ENCODE data around the gene FAM98C. TPM values are rescaled to one million over a fixed set of nuclear protein-coding genes. Genes with fewer than 3 reads are reported as not detected.

Gene FAM98C
- total and polyA plus RNA-seq, 4 experiments from 2014 or later, result 18.2 to 53.8 (median 37.7) TPM

DNA sequence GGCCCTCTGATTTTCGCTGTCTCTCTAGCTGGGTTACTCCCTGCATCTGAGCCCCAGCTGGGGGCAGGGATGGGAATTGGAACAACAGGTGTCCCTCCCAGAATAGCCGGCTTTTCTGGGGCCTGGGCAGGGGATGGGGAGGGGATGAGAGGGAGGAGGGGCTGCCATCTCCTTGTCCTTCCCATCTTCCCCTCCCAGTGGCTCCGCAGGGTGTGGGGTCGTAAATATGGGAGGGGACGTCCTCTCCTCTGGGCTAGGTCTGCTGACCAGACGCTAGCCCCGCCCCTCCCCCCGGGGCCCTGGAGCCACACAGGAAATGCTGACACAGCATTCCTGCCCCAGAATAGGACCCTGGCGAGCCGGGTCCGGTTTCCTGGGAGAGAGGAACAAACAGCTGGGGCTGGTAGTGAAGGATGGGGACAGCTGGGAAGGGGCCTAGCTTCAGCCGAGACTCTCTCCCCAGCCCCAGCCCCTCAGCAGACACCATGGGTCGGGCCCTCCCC, 31.7 kb downstream of the FAM98C start:
- H3K4me1 ChIP-seq (ENCODE audit: insufficient read depth, low read length), result peaks cover 8% of the 10 kb centered on the region
- H3K4me1 Mint-ChIP-seq, result peaks cover 5 to 11% (median 6%) of the 10 kb centered on the region in 4 donors
- no peak for DNase-seq
- POLR2A ChIA-PET (ENCODE audit: partially characterized antibody), result no interaction called here
- H3K4me3 Mint-ChIP-seq, result peak overlapping the region in 5 of 8 donors; percentile 3 to 70 (median 55)
- H3K27me3 Mint-ChIP-seq, result peaks cover 5 to 11% of the 10 kb centered on the region in 2 donors
- no peak overlapping the region for H3K27ac Mint-ChIP-seq
- intact Hi-C loops (cut with micrococcal nuclease), result no loop called here
- CTCF ChIA-PET (ENCODE audit: partially characterized antibody), result interaction anchor here (0.7 kb wide), 1 partner anchor 32 kb away, joined by 4 read pairs; the partner anchor contains the start of gene FAM98C
- no peaks in the 10 kb centered on the region for H3K36me3 Mint-ChIP-seq
- no peak overlapping the region for H3K27ac ChIP-seq (ENCODE audit: low read depth, low read length)
- no peaks in the 10 kb centered on the region for H3K9me3 ChIP-seq (ENCODE audit: control insufficient read depth in 1 of 2, low read length in 2 of 2)
- H3K4me3 ChIP-seq (ENCODE audit: low read length in 2 of 2), result no peak overlapping the region
- H3K9me3 Mint-ChIP-seq, result no peaks in the 10 kb centered on the region
- H3K27me3 ChIP-seq (ENCODE audit: insufficient read depth, low read length), result peaks cover 3% of the 10 kb centered on the region
- no peaks in the 10 kb centered on the region for H3K36me3 ChIP-seq (ENCODE audit: insufficient read depth, low read length)

DNA sequence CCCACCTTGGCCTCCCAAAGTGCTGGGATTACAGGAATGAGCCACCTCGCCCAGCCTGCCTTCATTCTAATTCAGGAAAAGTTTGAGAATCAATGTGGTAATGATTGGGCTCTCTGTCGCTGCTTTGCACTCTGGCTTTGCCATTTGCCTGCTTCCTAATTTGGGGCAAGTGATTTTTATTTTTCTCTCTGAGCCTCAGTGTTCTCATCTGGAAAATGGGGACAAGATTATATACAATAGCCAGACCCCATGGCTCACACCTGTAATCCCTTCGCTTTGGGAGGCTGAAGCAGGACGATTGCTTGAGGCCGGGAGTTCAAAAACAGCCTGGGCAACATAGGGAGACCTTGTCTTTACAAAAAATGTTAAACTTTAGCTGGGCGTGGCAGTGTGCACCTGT, 34.4 kb downstream of the FAM98C start:
- H3K4me3 ChIP-seq (ENCODE audit: low read length in 2 of 2), result no peak overlapping the region
- Mint-ChIP-seq H3K36me3 (no peaks in the 10 kb centered on the region), H3K27me3 (peaks cover 5 to 14% of the 10 kb centered on the region in 2 donors), H3K27ac (no peak overlapping the region), H3K4me1 (peaks cover 5 to 10% (median 6%) of the 10 kb centered on the region in 4 donors), H3K4me3 (no peak overlapping the region), H3K9me3 (no peaks in the 10 kb centered on the region)
- H3K27ac ChIP-seq (ENCODE audit: low read depth, low read length), result no peak overlapping the region
- no peak for DNase-seq
- H3K36me3 ChIP-seq (ENCODE audit: insufficient read depth, low read length), result no peaks in the 10 kb centered on the region
- H3K27me3 ChIP-seq (ENCODE audit: insufficient read depth, low read length), result peaks cover 3% of the 10 kb centered on the region
- ChIA-PET POLR2A (ENCODE audit: partially characterized antibody) (no interaction called here), CTCF (ENCODE audit: partially characterized antibody) (interaction anchor here (1.1 kb wide), 1 partner anchor 9 kb away, joined by 3 read pairs; no protein-coding TSS in a partner anchor)
- H3K9me3 ChIP-seq (ENCODE audit: control insufficient read depth in 1 of 2, low read length in 2 of 2), result no peaks in the 10 kb centered on the region
- H3K4me1 ChIP-seq (ENCODE audit: insufficient read depth, low read length), result peaks cover 8% of the 10 kb centered on the region
- intact Hi-C loops (cut with micrococcal nuclease), result no loop called here

DNA sequence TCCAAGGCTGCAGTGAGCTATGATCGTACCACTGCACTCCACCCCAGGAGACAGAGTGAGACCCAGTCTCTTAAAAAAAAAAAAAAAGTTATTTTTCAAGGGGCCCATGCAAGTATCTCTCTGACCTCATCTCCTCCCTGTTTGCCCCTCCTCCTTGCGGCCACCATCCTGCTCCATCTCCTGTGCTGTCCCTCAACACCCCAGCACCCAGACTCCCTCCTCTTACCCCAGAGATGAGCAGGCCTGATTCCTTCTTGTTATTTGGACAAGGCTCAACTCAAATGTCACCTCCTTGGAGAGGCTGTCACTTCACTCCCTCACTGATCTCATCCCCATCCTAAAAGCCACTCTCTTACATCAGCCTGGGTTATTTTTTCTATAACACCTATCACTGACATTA, 35.0 kb downstream of the FAM98C start:
- peak overlapping the region in 1 of 7 donors; percentile 8 for H3K27ac Mint-ChIP-seq
- intact Hi-C loops (cut with micrococcal nuclease), result no loop called here
- no peaks in the 10 kb centered on the region for H3K9me3 ChIP-seq (ENCODE audit: control insufficient read depth in 1 of 2, low read length in 2 of 2)
- DNase-seq, result no peak
- H3K4me3 ChIP-seq (ENCODE audit: low read length in 2 of 2), result no peak overlapping the region
- H3K27me3 Mint-ChIP-seq, result peaks cover 5 to 14% of the 10 kb centered on the region in 2 donors
- peaks cover 8% of the 10 kb centered on the region for H3K4me1 ChIP-seq (ENCODE audit: insufficient read depth, low read length)
- H3K9me3 Mint-ChIP-seq, result no peaks in the 10 kb centered on the region
- H3K27me3 ChIP-seq (ENCODE audit: insufficient read depth, low read length), result peaks cover 3% of the 10 kb centered on the region
- H3K4me3 Mint-ChIP-seq, result no peak overlapping the region
- POLR2A ChIA-PET (ENCODE audit: partially characterized antibody), result no interaction called here
- CTCF ChIA-PET (ENCODE audit: partially characterized antibody), result interaction anchor here (1.1 kb wide), 1 partner anchor 10 kb away, joined by 3 read pairs; no protein-coding TSS in a partner anchor
- no peaks in the 10 kb centered on the region for H3K36me3 ChIP-seq (ENCODE audit: insufficient read depth, low read length)
- H3K36me3 Mint-ChIP-seq, result no peaks in the 10 kb centered on the region
- H3K4me1 Mint-ChIP-seq, result peaks cover 5 to 10% (median 6%) of the 10 kb centered on the region in 4 donors
- no peak overlapping the region for H3K27ac ChIP-seq (ENCODE audit: low read depth, low read length)

DNA sequence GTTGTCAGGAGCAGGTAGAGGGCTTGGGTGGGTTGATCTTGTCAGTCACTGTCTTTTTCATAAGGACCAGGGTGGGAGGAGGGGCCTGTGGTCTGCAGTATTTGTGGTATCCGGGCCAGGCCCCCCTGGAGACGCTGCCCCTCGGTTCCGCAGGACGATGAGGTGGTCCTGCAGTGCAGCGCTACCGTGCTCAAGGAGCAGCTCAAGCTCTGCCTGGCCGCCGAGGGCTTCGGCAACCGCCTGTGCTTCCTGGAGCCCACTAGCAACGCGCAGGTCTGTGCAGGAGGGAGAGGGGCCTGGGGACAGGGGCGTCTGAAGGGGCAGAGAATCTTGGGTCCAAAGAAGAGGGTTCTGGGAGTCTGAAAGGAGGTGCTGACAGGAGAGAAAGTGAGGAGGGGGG, 37.7 kb downstream of the FAM98C start:
- CTCF ChIA-PET (ENCODE audit: partially characterized antibody), result interaction anchor here (1.3 kb wide), 1 partner anchor 37 kb away, joined by 5 read pairs; the partner anchor contains the start of gene FAM98C
- DNase-seq, result no peak
- Histone ChIP-seq H3K4me1 (ENCODE audit: insufficient read depth, low read length) (no peaks in the 10 kb centered on the region), H3K9me3 (ENCODE audit: control insufficient read depth in 1 of 2, low read length in 2 of 2) (no peaks in the 10 kb centered on the region), H3K4me3 (ENCODE audit: low read length in 2 of 2) (no peak overlapping the region), H3K27ac (ENCODE audit: low read depth, low read length) (no peak overlapping the region), H3K36me3 (ENCODE audit: insufficient read depth, low read length) (no peaks in the 10 kb centered on the region), H3K27me3 (ENCODE audit: insufficient read depth, low read length) (no peaks in the 10 kb centered on the region)
- Mint-ChIP-seq H3K4me3 (no peak overlapping the region), H3K36me3 (no peaks in the 10 kb centered on the region), H3K9me3 (no peaks in the 10 kb centered on the region), H3K4me1 (peaks cover 0 to 4% (median 0%) of the 10 kb centered on the region in 4 donors), H3K27me3 (peaks cover 2 to 12% of the 10 kb centered on the region in 2 donors), H3K27ac (no peak overlapping the region)
- POLR2A ChIA-PET (ENCODE audit: partially characterized antibody), result no interaction called here
- intact Hi-C loops (cut with micrococcal nuclease), result no loop called here

DNA sequence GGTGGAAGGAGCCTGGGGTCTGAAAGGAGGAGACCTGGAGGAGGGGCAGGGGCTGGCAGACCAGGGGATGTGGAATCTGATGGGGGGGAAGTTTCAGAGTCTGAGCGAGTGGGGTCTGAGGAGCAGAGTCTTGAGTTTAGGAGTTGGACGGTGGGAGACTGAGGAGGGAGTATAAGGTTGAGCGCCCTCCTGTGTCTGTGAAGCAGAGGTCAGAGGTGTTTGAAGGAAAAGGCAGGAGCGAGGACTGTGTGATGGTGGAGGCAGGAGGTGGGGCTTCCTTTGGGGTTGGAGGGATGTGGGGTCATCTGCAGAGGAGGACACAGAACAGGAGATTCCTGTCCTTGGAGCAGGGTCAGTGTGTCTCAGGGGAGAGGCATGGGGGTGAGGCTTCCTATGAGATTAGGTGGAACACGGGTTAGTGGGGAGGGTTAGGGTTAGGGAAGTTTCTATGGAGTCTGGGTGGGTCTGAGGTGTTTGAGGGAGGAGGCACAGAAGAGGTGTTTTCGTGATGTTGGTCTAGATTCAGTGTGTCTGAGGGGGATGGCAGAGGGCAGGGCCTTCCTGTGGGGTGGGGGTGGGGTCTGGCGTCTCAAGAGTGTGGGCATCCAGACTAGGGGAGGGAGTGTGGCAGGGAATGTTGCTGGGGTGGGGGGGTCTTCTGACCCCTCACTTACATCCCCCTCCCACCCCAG, 38.9 kb downstream of the FAM98C start:
- Histone ChIP-seq H3K36me3 (ENCODE audit: insufficient read depth, low read length) (no peaks in the 10 kb centered on the region), H3K9me3 (ENCODE audit: control insufficient read depth in 1 of 2, low read length in 2 of 2) (no peaks in the 10 kb centered on the region), H3K27me3 (ENCODE audit: insufficient read depth, low read length) (no peaks in the 10 kb centered on the region), H3K27ac (ENCODE audit: low read depth, low read length) (no peak overlapping the region), H3K4me3 (ENCODE audit: low read length in 2 of 2) (no peak overlapping the region), H3K4me1 (ENCODE audit: insufficient read depth, low read length) (no peaks in the 10 kb centered on the region)
- Mint-ChIP-seq H3K36me3 (no peaks in the 10 kb centered on the region), H3K27me3 (peaks cover 2 to 12% of the 10 kb centered on the region in 2 donors), H3K27ac (peak overlapping the region in 2 of 7 donors; percentile 14 to 28), H3K9me3 (no peaks in the 10 kb centered on the region), H3K4me1 (peaks cover 0 to 4% (median 0%) of the 10 kb centered on the region in 4 donors), H3K4me3 (no peak overlapping the region)
- ChIA-PET CTCF (ENCODE audit: partially characterized antibody) (no interaction called here), POLR2A (ENCODE audit: partially characterized antibody) (no interaction called here)
- intact Hi-C loops (cut with micrococcal nuclease), result no loop called here
- DNase-seq, result no peak

DNA sequence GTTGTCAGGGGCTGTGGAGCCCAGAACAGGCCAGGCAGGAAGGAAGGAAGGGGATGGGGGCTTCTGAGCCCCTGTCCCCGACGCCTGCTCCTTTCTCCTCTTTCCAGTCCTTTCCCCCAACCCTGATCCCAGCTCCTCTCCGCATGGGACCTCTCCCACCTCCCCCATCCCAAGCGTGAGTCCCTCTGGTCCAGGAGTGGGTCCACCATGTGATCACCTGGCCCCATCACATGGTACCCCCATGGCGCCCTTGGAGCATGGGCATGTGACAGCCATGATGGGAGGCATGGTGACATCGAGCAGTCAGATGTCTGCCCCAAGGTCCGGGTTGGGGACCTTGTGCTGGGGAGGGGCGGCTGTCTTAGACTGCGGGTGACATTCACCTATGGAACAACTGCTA, 39.8 kb downstream of the FAM98C start:
- Mint-ChIP-seq H3K9me3 (no peaks in the 10 kb centered on the region), H3K4me1 (peaks cover 0 to 4% (median 0%) of the 10 kb centered on the region in 4 donors), H3K27me3 (peaks cover 2 to 12% of the 10 kb centered on the region in 2 donors), H3K4me3 (no peak overlapping the region), H3K27ac (no peak overlapping the region), H3K36me3 (no peaks in the 10 kb centered on the region)
- H3K27me3 ChIP-seq (ENCODE audit: insufficient read depth, low read length), result no peaks in the 10 kb centered on the region
- no peaks in the 10 kb centered on the region for H3K9me3 ChIP-seq (ENCODE audit: control insufficient read depth in 1 of 2, low read length in 2 of 2)
- no peak overlapping the region for H3K4me3 ChIP-seq (ENCODE audit: low read length in 2 of 2)
- no peak overlapping the region for H3K27ac ChIP-seq (ENCODE audit: low read depth, low read length)
- no peaks in the 10 kb centered on the region for H3K4me1 ChIP-seq (ENCODE audit: insufficient read depth, low read length)
- POLR2A ChIA-PET (ENCODE audit: partially characterized antibody), result no interaction called here
- DNase-seq, result no peak
- intact Hi-C loops (cut with micrococcal nuclease), result no loop called here
- CTCF ChIA-PET (ENCODE audit: partially characterized antibody), result no interaction called here
- no peaks in the 10 kb centered on the region for H3K36me3 ChIP-seq (ENCODE audit: insufficient read depth, low read length)

DNA sequence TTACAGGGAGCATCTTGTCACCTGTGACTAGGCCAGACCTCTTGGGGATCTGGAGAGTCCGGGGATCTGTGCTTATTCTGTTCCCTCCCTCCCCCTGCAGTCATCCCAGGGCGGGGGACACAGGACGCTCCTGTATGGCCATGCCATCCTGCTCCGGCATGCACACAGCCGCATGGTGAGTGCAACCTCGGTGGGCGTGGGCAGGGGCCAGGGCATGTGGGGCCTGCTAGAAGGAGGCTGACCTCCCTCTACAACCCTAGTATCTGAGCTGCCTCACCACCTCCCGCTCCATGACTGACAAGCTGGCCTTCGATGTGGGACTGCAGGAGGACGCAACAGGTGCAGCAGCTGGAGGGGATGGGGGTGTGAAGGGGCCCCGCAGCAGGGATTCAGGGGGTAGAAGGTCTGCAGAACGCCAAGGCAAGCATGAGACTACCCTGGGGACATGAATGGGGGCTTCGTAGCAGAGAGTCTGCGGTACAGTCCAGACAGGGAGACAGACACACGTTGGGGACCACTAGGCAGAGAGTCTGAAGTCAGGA, 40.6 kb downstream of the FAM98C start:
- CTCF ChIA-PET (ENCODE audit: partially characterized antibody), result no interaction called here
- no peaks in the 10 kb centered on the region for H3K9me3 Mint-ChIP-seq
- no peak overlapping the region for H3K4me3 Mint-ChIP-seq
- H3K27ac Mint-ChIP-seq, result no peak overlapping the region
- intact Hi-C loops (cut with micrococcal nuclease), result no loop called here
- Histone ChIP-seq H3K27me3 (ENCODE audit: insufficient read depth, low read length) (no peaks in the 10 kb centered on the region), H3K4me1 (ENCODE audit: insufficient read depth, low read length) (no peaks in the 10 kb centered on the region), H3K36me3 (ENCODE audit: insufficient read depth, low read length) (no peaks in the 10 kb centered on the region), H3K27ac (ENCODE audit: low read depth, low read length) (no peak overlapping the region), H3K9me3 (ENCODE audit: control insufficient read depth in 1 of 2, low read length in 2 of 2) (no peaks in the 10 kb centered on the region), H3K4me3 (ENCODE audit: low read length in 2 of 2) (no peak overlapping the region)
- peaks cover 0 to 10% of the 10 kb centered on the region in 2 donors for H3K27me3 Mint-ChIP-seq
- peaks cover 0 to 4% (median 0%) of the 10 kb centered on the region in 4 donors for H3K4me1 Mint-ChIP-seq
- POLR2A ChIA-PET (ENCODE audit: partially characterized antibody), result no interaction called here
- no peaks in the 10 kb centered on the region for H3K36me3 Mint-ChIP-seq
- DNase-seq, result no peak

Measured in CD4-positive, alpha-beta memory T cell (primary cell).